Fibroblast of the aortic adventitia (primary cell): ENCODE results near the gene AOC3. TPM values are rescaled to one million over a fixed set of nuclear protein-coding genes. Genes with fewer than 3 reads are reported as not detected.

Experiments
- DNase-seq: peaks from one replicate; pipeline ENCODE4 v3.0.0-alpha.2; 2010; ENCODE audit warnings: low read depth
- H3K4me3 ChIP-seq: 2 replicates; pipeline ENCODE4 v1.5.1; 2011; ENCODE audit warnings: low read depth, mild to moderate bottlenecking, control low read depth, low read length, moderate library complexity
- total RNA-seq: library from RNA; depleted of rRNA; stranded (reverse); fragments of >200 nt; gene quantifications from 2 replicates; pipeline ENCODE4 v1.2.3, GENCODE V29; 2012; ENCODE audit warnings: low replicate concordance
- TF ChIP-seq, protein P1 (sequence below): IDR thresholded peaks from 2 replicates; pipeline ENCODE4 v1.5.1; 2011; ENCODE audit warnings: mild to moderate bottlenecking, low read length, control low read depth, inconsistent platforms; ENCODE audit not compliant: insufficient read depth

Gene AOC3
- total RNA-seq, 1 donor, result under 0.01 TPM

DNA sequence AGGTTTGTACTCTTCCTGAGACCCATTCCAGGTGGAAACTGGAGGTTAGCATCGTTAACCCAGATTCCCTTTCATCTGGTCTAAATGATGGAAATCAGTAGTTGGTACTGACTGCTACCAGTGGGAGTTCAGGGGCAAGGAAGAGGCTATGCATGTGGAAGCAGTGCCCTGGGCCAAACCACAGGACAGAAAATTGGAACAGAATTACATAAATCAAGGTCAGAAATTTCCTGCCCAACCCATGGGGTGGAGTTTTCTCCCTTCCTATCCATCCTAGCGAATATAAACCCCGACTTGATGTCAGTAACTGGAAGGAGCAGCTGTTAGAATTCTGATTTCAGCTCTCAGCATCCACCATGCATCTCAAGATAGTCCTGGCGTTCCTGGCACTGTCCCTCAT, 6.7 kb upstream of the AOC3 start, which contains the start of gene AOC2:
TSS of gene AOC2 (plus strand) at position 310 of the 400 bp plus-strand sequence. CDS start at position 357, 47 bp downstream.
- DNase-seq, result peak; percentile 61
- no peak within 1 kb of the TSS for H3K4me3 ChIP-seq
- TF ChIP-seq, protein P1, sequence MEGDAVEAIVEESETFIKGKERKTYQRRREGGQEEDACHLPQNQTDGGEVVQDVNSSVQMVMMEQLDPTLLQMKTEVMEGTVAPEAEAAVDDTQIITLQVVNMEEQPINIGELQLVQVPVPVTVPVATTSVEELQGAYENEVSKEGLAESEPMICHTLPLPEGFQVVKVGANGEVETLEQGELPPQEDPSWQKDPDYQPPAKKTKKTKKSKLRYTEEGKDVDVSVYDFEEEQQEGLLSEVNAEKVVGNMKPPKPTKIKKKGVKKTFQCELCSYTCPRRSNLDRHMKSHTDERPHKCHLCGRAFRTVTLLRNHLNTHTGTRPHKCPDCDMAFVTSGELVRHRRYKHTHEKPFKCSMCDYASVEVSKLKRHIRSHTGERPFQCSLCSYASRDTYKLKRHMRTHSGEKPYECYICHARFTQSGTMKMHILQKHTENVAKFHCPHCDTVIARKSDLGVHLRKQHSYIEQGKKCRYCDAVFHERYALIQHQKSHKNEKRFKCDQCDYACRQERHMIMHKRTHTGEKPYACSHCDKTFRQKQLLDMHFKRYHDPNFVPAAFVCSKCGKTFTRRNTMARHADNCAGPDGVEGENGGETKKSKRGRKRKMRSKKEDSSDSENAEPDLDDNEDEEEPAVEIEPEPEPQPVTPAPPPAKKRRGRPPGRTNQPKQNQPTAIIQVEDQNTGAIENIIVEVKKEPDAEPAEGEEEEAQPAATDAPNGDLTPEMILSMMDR, result no peak

DNA sequence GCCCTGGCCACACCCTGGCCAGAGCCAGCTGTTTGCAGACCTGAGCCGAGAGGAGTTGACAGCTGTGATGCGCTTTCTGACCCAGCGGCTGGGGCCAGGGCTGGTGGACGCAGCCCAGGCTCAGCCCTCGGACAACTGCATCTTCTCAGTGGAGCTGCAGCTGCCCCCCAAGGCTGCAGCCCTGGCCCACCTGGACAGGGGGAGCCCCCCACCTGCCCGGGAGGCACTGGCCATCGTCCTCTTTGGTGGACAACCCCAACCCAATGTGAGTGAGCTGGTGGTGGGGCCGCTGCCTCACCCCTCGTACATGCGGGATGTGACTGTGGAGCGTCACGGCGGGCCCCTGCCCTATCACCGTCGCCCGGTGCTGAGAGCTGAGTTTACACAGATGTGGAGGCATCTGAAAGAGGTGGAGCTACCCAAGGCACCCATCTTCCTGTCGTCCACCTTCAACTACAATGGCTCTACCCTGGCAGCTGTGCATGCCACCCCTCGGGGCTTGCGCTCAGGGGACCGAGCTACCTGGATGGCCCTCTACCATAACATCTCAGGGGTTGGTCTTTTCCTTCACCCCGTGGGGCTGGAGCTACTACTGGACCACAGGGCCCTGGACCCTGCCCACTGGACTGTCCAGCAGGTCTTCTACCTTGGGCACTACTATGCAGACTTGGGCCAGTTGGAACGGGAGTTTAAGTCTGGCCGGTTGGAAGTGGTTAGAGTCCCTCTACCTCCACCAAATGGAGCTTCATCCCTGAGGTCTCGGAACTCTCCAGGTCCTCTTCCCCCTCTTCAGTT, 6.0 kb upstream of the AOC3 start:
- TF ChIP-seq, protein P1, result no peak
- DNase-seq, result no peak
- no peak overlapping the region for H3K4me3 ChIP-seq

DNA sequence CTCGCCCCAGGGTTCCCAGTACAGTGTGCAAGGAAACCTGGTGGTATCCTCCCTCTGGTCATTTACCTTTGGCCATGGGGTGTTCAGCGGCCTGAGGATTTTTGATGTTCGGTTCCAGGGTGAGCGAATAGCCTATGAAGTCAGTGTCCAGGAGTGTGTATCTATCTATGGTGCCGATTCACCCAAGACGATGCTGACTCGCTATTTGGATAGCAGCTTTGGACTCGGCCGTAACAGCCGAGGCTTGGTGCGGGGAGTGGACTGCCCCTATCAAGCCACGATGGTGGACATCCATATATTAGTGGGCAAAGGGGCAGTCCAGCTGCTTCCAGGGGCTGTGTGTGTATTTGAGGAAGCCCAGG, 5.5 kb upstream of the AOC3 start:
- DNase-seq, result no peak
- H3K4me3 ChIP-seq, result no peak overlapping the region
- TF ChIP-seq, protein P1, result no peak

DNA sequence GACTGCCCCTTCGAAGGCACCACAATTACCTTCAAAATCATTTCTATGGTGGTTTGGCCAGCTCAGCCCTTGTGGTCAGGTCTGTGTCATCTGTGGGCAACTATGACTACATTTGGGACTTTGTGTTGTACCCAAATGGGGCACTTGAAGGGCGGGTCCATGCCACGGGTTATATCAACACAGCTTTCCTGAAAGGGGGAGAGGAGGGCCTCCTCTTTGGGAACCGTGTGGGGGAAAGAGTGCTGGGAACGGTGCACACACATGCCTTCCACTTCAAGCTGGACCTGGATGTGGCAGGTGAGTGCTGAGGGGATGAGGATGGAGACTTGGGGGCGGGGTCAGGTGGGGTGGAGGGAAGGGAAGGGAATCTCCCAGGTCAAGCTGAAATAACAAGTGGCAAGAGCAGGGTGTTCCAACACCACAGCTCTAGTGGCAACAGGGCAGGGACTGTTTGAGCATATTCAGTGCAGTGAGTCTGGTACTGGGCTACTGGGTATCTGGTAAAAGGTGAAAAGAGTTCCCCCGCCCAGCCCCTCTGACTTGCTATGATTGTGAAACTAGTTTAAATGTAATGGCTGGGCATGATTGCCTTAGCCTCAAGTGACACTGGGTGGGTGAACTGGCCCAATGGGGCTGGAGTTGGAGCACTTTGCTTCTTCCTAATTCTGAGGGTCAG, 4.9 kb upstream of the AOC3 start:
- DNase-seq, result no peak

DNA sequence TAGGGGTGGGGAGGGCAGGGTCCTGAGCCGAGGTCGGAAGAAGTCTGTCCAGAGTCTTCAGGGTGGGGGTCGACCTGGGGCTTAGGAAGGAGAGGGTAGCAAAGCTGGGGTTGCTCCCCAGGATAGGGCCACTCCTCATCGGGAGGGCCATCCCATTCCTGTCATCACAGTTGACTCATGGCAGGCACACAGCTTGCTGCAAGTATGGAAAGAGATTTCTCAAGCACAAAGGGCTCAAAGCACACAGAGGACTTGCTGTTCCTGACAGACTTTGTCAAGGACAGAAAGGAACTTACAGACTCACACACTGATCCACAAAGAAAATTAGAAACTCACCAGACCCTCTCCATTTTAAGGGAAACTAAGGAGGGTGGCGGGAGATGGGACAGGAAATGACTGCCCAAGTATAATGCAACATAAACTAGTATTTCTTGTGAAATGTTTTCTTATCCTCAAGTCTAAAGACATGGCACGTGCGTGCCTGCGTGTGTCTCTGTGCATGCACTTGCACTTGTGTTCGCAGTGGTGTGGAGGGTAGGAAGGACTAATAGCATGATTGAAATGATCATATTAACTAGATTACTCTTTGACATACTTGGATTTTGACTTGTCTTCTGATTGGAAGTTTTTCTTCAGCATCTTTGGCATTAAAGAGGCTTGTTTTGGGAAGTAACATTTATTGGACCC, 4.3 kb upstream of the AOC3 start:
- no peak overlapping the region for H3K4me3 ChIP-seq
- TF ChIP-seq, protein P1, result no peak
- DNase-seq, result peak; percentile 41

More for the DNA sequence above, 4.9 kb upstream of the AOC3 start:
- TF ChIP-seq, protein P1, result no peak
- no peak overlapping the region for H3K4me3 ChIP-seq

DNA sequence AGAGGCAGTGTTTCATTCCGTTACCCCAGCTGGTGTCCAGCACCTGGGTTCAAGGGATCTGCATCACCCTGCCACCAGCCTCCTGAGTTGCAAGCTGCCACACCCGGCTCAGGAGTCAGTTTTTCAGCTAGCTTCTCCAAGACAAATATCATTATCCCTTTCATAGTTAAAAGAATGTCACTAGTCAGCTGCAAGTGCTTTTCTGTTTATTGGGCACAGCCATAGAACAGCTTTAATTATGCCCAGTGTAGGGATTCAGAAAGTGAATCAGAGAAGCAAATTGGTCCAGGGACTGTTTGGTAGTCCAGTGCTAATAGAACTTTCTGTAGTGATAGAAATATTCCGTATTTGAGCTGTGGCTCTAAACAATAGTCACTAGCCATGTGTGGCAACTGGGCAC, 2.9 kb upstream of the AOC3 start:
- no peak for DNase-seq
- TF ChIP-seq, protein P1, result no peak

More for the DNA sequence above, 2.9 kb upstream of the AOC3 start:
- no peak overlapping the region for H3K4me3 ChIP-seq
